Eye (tissue), 1 donor: ENCODE measurements around the gene KANSL1L.

Experiments
- DNase-seq: peaks from one replicate; pipeline ENCODE4 v3.0.0-alpha.2; 2015

The KANSL1L gene

DNA sequence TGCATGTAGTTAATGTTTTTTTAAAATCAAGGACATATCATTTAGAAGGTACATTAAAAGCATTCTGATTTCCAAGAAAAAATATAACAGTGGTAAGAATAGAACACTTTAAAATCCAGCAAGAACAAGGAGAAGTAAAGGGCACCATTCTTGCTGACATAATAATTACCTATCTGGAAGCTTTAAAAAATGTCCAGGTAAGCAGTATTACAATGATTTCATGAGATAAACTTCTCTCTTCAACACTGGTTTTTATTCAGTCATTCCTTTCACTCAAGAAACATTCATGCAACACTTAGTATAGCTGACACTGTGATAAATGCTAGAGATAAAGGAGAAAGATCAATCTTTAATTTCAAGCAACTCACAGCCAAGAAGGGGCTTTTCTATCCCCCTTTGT is 2.9 kb upstream of the KANSL1L start:
- DNase-seq, result no peak

DNA sequence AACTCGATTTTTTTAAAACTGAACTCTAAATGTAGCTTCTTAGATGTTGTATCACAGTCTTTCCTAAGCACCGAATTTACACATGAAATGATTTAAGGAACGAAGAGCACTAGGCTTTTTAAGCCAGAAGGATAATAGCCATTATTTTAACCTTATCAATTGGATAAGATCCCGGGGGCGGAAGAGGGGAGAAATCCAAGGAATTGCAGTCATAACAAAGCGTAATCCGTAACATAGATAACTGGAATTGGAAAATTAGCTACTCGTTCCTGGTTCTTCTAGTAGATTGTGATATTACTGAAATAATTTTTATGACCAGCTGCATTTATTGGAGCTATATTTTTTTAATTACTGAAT is 988 bp upstream of the KANSL1L start:
- DNase-seq, result no peak

DNA sequence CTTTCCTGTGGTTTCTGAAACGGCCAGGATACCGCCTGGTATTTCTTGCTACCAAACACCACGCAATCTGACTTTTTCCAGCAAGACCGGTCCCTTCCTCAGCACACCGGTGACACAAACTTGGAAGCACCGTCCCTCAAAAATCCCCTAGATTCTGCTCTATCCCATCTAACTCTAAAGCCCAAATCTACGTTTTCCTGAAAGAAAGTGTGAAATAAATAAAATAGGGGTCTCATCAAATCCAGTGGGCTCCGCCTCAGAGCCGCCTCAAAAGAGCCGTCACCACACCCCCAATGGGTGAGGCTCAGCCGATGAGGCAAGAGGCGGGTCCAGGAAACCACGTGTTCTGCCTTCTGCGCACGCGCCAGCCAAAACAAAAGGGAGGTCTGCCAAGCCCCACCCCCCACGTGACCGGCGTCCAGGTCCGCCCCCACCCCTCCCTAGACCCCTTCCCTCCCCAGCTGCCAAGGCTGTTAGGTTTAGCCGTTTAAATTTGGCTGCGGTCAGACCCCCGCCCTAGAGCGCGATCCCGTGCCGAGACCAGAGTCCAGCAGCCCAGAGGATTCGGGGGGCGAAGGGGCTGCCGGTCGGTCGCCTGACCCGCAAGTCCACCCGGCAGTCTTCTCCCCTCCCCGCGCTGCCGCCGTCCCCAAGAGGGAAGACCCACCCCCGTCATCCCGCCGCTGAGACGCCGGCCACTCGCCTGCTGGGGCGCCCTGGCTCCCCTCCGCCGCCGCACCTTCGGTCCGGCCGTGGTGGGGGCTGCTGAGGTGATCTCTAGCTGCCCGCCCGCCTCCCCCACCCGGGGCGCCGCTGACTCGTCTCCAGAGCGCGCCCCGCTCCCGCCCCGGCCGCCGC is 534 bp downstream of the KANSL1L start:
- peak; percentile 99 for DNase-seq

DNA sequence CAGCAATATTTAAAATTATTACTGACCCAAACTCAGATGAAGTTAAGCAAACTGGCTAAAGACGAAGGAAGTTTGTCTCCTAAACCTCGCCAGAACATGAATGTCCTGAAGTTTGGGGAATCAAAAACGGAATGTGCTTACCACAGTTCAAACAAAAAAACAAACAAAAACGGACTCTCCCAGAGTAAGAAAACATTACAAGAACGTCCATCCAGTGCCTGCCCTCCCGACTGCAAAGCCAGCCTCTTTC is 1.1 kb downstream of the KANSL1L start:
- DNase-seq, result no peak

DNA sequence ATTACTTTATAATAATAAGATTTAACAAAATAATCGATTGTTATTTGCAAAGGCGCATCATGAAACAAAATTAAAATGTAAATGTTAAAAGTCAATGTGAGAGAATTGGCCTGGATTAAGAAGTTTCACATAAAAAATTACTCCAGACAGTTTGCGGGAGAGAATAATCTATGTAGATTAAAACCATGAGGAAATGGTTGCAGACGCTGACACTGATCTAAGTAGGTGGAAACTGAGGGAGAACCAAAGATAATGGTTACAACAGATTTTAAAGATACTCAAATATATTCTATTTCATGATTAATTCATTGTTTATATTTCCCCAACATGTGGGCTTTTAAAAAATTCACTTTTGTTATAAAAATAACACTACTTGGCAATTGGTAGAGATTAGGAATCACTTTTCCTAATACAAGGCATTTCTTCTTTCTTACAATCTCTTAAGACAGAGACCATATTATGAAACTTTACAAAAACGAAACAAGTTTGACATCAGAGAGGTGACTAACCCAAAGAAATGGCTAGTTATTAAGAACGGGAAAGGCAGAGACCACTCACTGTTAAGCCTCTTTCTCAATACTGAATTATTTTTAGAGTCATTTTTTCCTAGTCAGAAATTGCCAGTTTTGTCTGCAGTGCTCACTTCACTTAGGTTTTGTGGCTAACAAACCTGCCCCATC is 1.6 kb downstream of the KANSL1L start:
- no peak for DNase-seq

DNA sequence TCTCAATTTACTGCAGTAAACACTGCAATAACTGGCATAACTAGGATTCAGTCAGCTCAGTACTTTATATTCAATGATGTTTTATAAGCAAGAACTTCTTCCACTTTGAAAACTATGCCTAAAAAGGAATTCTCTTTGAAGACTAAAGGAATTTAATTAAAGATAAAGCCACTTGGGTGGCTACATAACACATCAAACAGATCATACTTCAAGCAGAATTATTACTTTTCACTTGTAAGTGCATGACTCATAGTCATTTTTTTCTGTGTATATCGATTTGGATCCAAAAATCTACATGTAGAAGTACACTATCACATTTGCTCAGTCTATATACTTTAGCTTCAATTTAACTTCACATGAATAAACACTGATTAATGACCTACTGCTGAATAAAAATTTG is 4.0 kb downstream of the KANSL1L start:
- no peak for DNase-seq

DNA sequence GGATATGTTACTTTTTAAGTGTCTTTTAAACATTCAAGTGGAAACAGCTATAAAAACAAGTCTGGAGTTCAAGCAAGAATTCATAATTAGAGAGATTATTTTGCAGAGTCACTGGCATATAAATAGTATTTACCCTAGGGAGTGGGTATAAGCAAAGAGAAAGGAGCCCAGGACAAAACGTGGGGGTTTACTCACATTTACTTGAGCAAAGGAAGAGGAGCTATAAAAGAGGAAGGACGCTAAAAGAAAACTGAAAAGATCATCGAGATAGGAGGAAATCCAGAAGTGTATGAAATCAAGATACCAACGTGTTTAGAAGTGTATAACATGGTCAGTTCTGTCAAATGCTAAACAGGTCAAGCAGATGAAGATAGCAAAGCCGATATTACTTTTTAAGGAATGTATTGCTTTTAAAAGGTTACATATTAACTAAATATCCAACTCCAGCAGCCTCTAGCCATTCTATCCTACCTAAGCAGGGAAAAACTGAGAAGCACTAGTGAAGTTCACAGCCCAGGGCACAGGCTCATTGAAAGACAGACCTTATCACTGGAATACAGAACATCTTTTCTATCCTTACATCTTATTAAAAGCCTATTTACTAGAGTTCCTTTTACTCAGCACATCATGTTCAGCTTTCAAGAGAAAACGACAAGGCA is 8.6 kb downstream of the KANSL1L start:
- DNase-seq, result no peak

DNA sequence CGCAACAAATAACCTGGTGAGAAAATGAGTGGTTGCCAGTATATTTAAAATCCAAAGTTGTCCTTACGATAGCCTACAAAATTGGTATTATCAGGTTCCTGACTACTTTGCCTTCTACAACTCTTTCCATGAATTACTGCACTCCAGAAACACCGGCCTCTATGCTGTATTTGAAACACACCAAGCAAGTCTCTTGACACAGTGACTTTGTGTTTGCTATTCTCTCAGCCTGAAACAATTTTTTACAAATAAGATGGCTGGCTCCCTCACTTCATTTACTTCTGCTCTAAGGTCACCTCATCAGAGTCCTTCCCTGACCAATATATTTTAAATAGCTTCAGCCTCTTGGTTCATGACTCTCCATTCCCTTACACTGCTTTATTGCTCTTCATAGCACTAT is 12.2 kb downstream of the KANSL1L start:
- DNase-seq, result no peak

DNA sequence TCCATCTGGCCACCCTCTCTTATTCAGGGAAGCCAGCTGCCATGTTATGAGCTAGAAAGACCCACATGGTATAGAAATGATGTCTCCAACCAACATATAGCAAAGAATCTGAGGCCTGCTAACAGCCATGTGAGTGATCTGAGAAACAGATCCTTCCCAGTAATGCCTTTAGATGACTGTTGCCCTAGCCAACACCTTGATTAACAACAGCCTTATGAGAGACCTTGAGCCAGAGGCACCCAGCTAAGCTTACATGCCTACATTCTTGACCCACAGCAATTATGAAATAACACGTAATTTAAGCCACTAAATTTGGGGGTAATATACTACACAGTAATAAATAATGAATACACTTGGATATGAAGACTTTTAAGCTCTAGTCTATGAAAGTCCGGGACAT is 13.0 kb downstream of the KANSL1L start:
- no peak for DNase-seq

DNA sequence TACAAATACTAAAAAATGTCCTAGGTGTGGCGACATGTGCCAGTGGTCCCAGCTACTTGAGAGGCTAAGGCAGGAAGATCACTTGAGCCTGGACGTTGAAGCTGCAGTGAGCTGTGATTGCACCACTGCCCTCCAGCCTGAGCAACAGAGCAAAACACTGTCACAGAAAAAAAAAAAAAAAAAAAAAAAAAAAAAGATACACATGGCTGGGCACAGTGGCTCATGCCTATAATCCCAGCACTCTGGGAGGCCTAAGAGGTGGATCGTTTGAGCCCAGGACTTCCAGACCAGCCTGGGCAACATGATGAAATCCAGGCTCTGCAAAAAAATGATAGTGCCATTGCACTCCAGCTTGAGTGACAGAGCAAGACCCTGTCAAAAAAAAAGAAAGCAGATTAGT is 13.7 kb downstream of the KANSL1L start:
- DNase-seq, result no peak

DNA sequence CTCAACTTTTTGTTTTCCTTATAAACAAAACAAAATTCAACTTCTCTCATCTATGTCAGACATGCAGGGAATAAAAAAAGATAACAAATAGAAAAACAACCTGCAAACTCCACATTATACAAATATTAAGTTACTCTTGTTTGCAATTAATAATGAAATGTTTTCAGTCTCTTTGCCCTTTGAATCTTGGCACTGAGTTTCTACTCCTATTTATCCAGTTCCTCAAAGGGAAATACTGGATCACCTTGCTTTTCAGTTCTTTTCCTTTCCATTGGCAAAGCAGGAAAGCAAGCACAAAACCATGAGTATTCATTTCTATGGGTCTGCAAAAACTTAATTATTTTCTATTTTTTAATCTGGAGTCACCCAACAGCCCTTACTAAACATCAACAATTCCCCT is 23.6 kb downstream of the KANSL1L start:
- DNase-seq, result no peak

DNA sequence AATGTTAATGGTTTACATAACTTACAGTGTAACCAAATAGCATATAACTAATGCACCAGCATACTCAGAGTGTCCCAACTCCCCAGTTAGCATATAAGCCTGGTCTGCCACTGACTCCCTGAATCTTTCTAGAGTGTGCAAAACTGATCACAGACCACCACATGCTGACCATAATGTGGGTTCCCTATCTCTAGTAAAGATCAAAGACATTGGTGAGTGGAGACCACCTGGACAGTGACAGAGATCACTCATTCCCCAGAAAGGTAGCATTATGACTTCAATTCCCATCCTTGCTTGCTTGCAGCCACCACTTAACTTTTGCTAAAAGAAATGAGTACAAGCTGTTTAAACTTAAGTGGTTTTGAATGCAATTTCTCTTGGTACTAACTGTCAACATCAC is 39.0 kb downstream of the KANSL1L start:
- DNase-seq, result no peak

DNA sequence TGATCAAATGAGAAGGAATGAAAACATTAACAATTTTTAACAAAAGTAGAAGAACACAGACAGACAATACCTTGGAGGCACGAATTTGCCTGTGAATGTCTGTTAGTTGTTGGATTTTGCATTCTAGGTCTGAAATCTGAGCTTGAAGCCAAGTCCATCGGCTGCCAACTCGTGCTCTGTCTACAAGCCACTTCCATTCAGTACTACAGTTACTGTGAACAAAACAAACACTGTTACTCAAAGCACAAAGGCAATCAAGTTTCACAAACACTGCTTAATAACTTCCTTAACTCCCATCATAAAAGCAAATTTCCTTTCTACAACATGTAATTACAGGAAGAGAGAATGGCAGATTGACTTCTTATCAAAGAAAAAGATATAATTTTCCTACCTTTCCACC is 42.2 kb downstream of the KANSL1L start:
- no peak for DNase-seq

DNA sequence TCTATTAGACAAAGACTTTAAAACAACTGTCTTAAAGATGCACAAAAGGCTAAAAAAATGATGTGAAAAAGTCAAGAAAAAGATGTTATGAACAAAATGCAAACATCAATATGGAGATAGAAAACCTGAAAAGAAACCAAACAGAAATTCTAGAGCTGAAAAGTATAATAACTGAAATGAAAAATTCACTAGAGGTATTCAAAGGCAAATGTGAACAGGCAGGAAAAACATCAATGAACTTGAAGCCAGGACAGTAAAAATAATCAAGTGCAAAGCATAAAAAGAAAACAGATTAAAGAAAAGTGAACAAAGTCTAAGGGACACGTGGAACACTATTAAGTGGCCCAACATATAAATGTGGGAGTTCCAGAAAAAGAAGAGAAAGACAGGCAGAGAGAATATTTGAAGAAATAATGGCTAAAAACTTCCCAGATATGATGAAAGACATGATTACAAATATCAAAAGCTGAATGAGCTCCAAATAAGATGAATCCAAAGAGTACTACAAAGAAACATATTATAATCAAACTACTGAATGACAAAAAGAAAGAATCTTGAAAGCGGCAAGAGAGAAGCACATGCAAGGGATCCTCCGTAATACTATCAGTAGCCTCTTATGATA is 57.5 kb downstream of the KANSL1L start:
- DNase-seq, result peak; percentile 17

DNA sequence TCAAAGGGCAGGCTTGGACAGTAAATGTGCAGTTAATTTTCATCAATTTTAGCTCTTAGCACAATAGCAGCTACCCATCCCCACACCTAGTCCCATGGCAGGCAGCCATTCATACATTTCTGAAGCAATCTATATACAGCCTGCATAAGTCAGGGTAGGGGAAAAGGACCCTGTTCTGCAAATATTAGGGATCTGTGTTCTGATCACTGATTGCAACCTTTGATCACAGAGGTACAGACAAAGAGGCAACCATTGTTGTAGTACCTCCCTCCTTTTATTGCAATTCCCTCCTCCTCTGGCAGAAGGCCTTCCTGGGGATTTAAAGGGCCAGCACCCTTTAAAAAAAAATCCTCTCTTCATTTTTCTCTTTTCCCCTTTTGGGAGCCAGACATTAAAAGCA is 58.3 kb downstream of the KANSL1L start:
- DNase-seq, result no peak

DNA sequence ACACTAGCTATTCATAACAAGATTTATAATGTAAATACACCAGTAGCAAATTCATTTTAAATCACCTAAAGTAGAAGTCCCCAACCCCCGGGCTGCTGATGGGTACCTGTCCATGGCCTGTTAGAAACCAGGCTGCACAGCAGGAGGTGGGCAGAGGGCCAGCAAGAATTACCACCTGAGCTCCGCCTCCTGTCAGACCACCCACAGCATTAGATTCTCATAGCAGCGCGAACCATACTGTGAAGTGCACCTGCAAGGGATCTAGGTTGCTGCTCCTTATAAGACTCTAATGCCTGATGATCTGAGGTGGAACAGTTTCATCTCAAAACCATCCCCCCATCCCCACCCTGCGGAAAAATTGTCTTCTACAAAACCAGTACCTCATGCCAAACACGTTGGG is 71.3 kb downstream of the KANSL1L start:
- DNase-seq, result no peak

DNA sequence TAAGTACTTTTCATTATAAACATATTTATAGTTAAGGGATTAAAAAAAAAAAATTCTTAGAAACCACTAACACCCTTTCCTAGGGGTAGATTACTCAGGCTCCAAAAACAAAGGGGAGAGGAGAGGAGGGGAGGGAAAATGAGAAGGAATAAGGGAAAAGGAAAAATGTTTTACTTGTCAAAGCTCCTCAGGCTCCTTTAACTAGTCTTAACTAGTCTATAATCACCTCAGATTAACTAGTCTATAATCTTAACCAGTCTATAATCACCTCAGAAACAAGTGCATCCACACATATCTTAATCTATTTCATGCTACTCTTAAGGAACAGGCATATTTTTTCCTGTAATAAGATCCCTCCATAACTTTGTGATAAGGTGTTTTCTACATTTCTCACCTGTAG is 76.4 kb downstream of the KANSL1L start:
- DNase-seq, result no peak

DNA sequence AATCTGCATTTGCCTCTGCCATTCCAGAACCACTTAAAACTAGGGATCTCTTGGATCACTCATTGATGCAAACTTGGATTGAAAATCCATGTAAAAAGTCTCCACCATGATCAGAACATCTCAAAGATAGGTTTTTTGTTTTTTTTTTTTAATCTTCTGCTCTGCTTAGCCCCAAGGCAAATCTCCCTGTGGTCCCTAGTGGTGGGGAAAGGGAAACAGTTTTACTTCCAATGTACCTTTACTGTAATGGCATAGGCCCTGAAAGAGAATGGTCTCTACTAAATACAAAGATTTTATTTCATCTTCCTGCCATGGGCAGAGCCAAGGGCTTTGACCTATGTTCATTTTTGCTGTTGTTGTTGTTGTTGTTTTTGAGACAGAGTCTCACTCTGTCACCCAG is 78.4 kb downstream of the KANSL1L start:
- no peak for DNase-seq

DNA sequence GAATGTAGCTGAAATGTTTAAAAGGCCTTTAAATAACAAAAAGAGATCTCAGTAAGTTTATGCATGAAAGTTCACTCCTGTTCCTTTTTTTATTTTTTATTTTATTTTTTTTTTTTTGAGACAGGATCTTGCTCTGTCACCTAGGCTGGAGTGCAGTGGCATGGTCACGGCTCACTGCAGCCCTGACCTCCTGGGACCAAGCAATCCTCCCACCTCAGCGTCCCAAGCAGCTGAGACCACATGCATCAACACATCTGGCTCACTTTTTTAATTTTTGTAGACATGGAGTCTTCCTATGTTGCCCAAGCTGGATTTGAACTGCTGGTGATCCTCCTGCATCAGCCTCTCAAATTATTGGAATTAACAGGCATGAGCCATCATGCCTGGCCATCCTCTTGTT is 84.3 kb downstream of the KANSL1L start:
- no peak for DNase-seq

DNA sequence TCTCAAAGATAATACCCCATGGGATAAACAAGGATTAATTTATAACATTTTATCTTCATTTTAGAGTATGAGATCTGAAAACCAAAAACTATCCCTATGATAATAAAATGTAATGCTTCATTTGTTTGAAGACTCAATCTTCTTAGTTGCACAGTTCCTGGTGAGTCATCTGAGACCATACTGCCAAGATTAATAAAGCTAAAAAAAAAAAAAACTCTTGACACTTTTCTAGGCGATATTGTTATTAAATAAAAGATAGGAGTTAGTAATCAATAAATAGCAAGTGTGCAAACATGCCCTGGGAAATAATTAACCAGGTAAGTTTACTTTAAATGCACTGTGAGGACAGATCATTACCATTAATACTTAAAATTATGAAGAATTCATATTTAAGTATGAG is 84.9 kb downstream of the KANSL1L start:
- no peak for DNase-seq

DNA sequence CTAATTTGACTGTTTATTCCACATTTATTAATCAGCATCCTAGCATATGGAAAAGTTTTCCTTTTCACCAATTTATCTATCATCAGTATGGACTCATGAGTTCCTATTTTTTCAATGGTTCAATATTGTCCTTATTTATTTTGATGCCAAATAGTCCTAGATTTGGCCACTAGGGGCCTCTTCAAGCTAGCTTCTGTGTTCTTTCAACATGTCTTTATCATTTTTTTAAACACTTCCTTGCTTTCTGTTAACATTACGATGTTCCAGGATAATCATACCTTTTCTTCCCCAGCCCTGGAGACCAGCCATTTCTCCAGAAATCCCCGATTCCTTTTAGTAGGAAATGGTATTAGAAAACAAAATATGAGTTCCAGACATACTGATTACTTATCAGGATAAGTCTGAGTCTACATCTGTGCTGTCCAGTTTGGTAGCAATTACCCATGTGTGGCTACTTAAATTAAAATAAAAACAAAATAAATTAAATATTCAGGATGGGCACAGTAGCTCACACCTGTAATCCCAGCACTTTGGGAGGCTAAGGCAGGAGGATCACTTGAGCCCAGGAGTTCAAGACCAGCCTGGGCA is 98.2 kb downstream of the KANSL1L start:
- DNase-seq, result peak; percentile 35

DNA sequence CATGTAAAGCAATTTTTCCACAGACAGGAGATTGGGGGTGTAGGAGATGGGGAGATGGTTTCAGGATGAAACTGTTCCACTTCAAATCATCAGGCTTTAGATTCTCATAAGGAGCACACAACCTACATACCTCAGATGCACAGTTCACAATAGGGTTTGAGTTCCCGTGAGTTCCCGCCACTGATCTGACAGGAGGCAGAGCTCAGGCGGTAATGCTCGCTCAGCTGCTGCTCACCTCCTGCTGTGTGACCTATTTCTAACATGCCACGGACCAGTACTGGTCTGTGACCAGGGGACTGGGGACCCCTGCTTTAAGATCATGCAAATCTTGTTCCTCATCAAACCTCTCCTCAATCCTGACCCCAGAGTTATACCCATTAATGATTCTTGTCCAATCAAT is 98.7 kb downstream of the KANSL1L start:
- DNase-seq, result peak; percentile 69

DNA sequence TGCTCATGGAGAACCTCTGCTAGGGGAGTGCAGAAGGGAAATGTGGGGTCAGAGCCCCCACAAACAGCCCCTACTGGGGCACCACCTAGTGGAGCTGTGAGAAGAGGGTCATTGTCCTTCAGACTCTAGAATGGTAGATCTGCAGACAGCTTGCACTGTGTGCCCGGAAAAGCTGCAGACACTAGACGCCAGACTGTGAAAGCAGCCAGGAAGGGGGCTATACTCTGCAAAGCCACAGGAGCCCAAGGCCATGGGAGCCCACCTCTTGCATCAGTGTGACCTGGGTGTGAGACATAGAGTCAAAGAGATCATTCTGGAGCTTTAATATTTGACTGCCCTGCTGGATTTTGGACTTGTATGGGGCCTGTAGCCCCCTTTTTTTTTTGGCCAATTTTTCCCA is 107.9 kb downstream of the KANSL1L start:
- DNase-seq, result no peak

DNA sequence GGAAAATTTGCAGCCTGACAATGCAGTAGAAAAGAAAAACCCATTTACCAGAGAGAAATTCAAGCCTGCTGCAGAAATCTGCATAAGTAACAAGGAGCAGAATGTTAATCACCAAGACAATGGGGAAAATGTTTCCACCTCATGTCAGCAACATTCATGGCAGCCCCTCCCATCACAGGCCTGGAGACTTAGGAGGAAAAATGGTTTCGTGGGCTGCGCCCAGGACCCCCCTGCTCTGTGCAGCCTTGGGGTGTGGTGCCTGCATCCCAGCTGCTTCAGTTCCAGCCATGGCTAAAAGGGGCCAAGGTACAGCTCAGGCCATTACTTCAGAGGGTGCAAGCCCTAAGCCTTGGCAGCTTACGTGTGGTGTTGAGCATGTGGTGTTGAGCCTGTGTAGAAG is 115.4 kb downstream of the KANSL1L start:
- DNase-seq, result no peak
